HCT116 (cell line): ENCODE data around the gene SLC9A9. TPM values are rescaled to one million over a fixed set of nuclear protein-coding genes. Genes with fewer than 3 reads are reported as not detected.

Experiments used
- ATAC-seq: fragments of 200-7000 bp; cut with Tn5 transposase; 2 replicates; pipeline ENCODE4 v1.9.1; 2020; ENCODE audit warnings: mild to moderate bottlenecking, moderate library complexity
- BruUV-seq: library from RNA; stranded (reverse); fragments of 400-500 nt; replicated peaks from 2 replicates; lab custom pipeline; 2021; lab: Mats Ljungman, UMichigan
- CTCF ChIA-PET: fragments of 300-600 bp; sonication (Branson Sonifier 250); formaldehyde crosslinking; loops from one replicate; lab custom pipeline; 2021; ENCODE audit warnings: antibody characterized with exemption; lab: Charles Lee
- POLR2A ChIA-PET: fragments of 300-600, 350-600 bp; sonication (Branson Sonifier 250); formaldehyde crosslinking; loops from one replicate; lab custom pipeline; 2021; ENCODE audit warnings: antibody characterized with exemption; lab: Charles Lee
- RAD21 ChIA-PET, 2 experiments: fragments of 300-600 bp; sonication (Branson Sonifier 250); formaldehyde crosslinking; loops; one replicate each; lab custom pipeline; 2023; ENCODE audit warnings: low total read pairs in 2 of 2; ENCODE audit not compliant: uncharacterized antibody in 2 of 2, unreplicated experiment in 2 of 2, low non-redundant PET in 1 of 2; lab: Charles Lee
- DNase-seq: peaks from one replicate; pipeline ENCODE4 v3.0.0-alpha.2; 2010; ENCODE audit warnings: low read depth, low spot score
- H2AFZ ChIP-seq: fragments of 200-600 bp; shearing (Covaris generic), sonication (generic); 2 replicates; pipeline ENCODE4 v1.6.1; 2017; ENCODE audit warnings: low read depth, mixed run types, mixed read lengths, antibody characterized with exemption, low read length; ENCODE audit not compliant: poor library complexity, severe bottlenecking
- H3K27ac ChIP-seq: 2 replicates; pipeline ENCODE4 v1.5.1; 2012; ENCODE audit warnings: low read depth, low read length
- H3K27me3 ChIP-seq: fragments of 200-600 bp; sonication (generic); 2 replicates; pipeline ENCODE4 v1.6.1; 2016; ENCODE audit warnings: mixed run types, low read length, mixed read lengths; ENCODE audit not compliant: insufficient read depth
- H3K36me3 ChIP-seq, 2 experiments: fragments of 200-500 bp in 1 of 2; fragments of 200-600 bp in 1 of 2; sonication (Bioruptor generic) in 1 of 2; sonication (generic) in 1 of 2; 2 replicates each; pipeline versions ENCODE4 v1.5.1 to v1.6.1; 2014 to 2016; ENCODE audit warnings: low read length in 2 of 2, inconsistent platforms in 1 of 2, mixed read lengths in 1 of 2, mixed run types in 1 of 2; ENCODE audit not compliant: insufficient read depth in 2 of 2, control insufficient read depth in 1 of 2
- H3K4me1 ChIP-seq, 2 experiments: fragments of 200-600 bp in 1 of 2; sonication (generic) in 1 of 2; 2 replicates each; pipeline versions ENCODE4 v1.5.1 to v1.6.1; 2012 to 2017; ENCODE audit warnings: low read length in 2 of 2, inconsistent platforms in 1 of 2, mild to moderate bottlenecking in 1 of 2, mixed read lengths in 1 of 2, mixed run types in 1 of 2, moderate library complexity in 1 of 2; ENCODE audit not compliant: insufficient read depth in 2 of 2, control insufficient read depth in 1 of 2
- H3K4me2 ChIP-seq: fragments of 200-600 bp; sonication (generic); 2 replicates; pipeline ENCODE4 v1.6.1; 2017; ENCODE audit warnings: mixed run types, low read length, mixed read lengths
- H3K4me3 ChIP-seq, 2 experiments: fragments of 200-600 bp in 1 of 2; sonication (generic) in 1 of 2; replicated peaks in 1 of 2; 2 replicates each; pipeline ENCODE4 v1.5.1; 2011 to 2016; ENCODE audit warnings: low read length in 2 of 2, control low read depth in 1 of 2, low read depth in 1 of 2, mild to moderate bottlenecking in 1 of 2, mixed read lengths in 1 of 2, mixed run types in 1 of 2
- H3K79me2 ChIP-seq: fragments of 200-600 bp; sonication (generic); 2 replicates; pipeline ENCODE4 v1.6.1; 2017; ENCODE audit warnings: mild to moderate bottlenecking, mixed run types, low read length, moderate library complexity, mixed read lengths; ENCODE audit not compliant: insufficient read depth
- H3K9ac ChIP-seq: fragments of 200-600 bp; sonication (generic); 2 replicates; pipeline ENCODE4 v1.6.1; 2016; ENCODE audit warnings: low read length, mixed read lengths
- H3K9me2 ChIP-seq: fragments of 200-600 bp; sonication (generic), shearing (Covaris generic); 2 replicates; pipeline ENCODE4 v1.6.1; 2017; ENCODE audit warnings: mixed run types, mild to moderate bottlenecking, moderate library complexity; ENCODE audit not compliant: insufficient read depth
- H3K9me3 ChIP-seq, 2 experiments: fragments of 200-500 bp in 1 of 2; fragments of 200-600 bp in 1 of 2; sonication (Bioruptor generic) in 1 of 2; sonication (generic) in 1 of 2; 2 replicates each; pipeline ENCODE4 v1.6.1; 2014 to 2017; ENCODE audit warnings: low read length in 2 of 2, mixed read lengths in 2 of 2, inconsistent platforms in 1 of 2, low read depth in 1 of 2, mild to moderate bottlenecking in 1 of 2, mixed run types in 1 of 2, moderate library complexity in 1 of 2; ENCODE audit not compliant: control insufficient read depth in 1 of 2, insufficient read depth in 1 of 2
- H4K20me1 ChIP-seq: fragments of 200-600 bp; sonication (generic), shearing (Covaris generic); 2 replicates; pipeline ENCODE4 v1.6.1; 2017; ENCODE audit warnings: mixed run types, mild to moderate bottlenecking, moderate library complexity; ENCODE audit not compliant: insufficient read depth
- CBX3 ChIP-seq: IDR thresholded peaks from 2 replicates; pipeline ENCODE4 v1.6.1; 2012; ENCODE audit warnings: low read depth
- CEBPB ChIP-seq: IDR thresholded peaks from 2 replicates; pipeline ENCODE4 v1.6.1; 2012; ENCODE audit warnings: low read depth
- CTCF ChIP-seq, 3 experiments: fragments of 200-600 bp in 1 of 3; sonication (generic) in 1 of 3; IDR thresholded peaks in 2 of 3; conservative IDR thresholded peaks in 1 of 3; 2 replicates each; pipeline ENCODE4 v1.5.1; 2012 to 2017; ENCODE audit warnings: low read depth in 2 of 3, low read length in 2 of 3, antibody characterized with exemption in 1 of 3, borderline replicate concordance in 1 of 3, control low read depth in 1 of 3, mild to moderate bottlenecking in 1 of 3, mixed read lengths in 1 of 3, mixed run types in 1 of 3, moderate library complexity in 1 of 3; ENCODE audit not compliant: insufficient read depth in 1 of 3
- ELF1 ChIP-seq: IDR thresholded peaks from 2 replicates; pipeline ENCODE4 v1.6.1; 2012; ENCODE audit warnings: low read depth, borderline replicate concordance
- EZH2 ChIP-seq: fragments of 200-600 bp; sonication (generic); IDR thresholded peaks from 2 replicates; pipeline ENCODE4 v1.6.1; 2017; ENCODE audit warnings: antibody characterized with exemption, mixed run types
- EZH2phosphoT487 ChIP-seq: fragments of 200-600 bp; IDR thresholded peaks from 2 replicates; pipeline ENCODE4 v1.6.1; 2018; ENCODE audit warnings: antibody characterized with exemption, borderline replicate concordance
- POLR2A ChIP-seq: IDR thresholded peaks from 2 replicates; pipeline ENCODE4 v1.7.0; 2011; ENCODE audit warnings: borderline replicate concordance; ENCODE audit not compliant: insufficient read depth, insufficient read length; ENCODE audit errors: extremely low read depth
- POLR2AphosphoS5 ChIP-seq: IDR thresholded peaks from 2 replicates; pipeline ENCODE4 v1.6.1; 2011; ENCODE audit warnings: mild to moderate bottlenecking, low read depth, low read length, moderate library complexity
- RAD21 ChIP-seq: IDR thresholded peaks from 2 replicates; pipeline ENCODE4 v1.6.1; 2012; ENCODE audit warnings: low read depth, mild to moderate bottlenecking
- SIN3A ChIP-seq: IDR thresholded peaks from 2 replicates; pipeline ENCODE4 v1.6.1; 2012; ENCODE audit warnings: low read depth
- SP1 ChIP-seq: IDR thresholded peaks from 2 replicates; pipeline ENCODE4 v1.6.1; 2012; ENCODE audit warnings: low read depth
- TCF7L2 ChIP-seq: IDR thresholded peaks from 2 replicates; pipeline ENCODE4 v1.7.0; 2011; ENCODE audit warnings: borderline replicate concordance, inconsistent platforms; ENCODE audit not compliant: insufficient read depth, insufficient read length; ENCODE audit errors: extremely low read depth
- ZNF274 ChIP-seq: fragments of 200-500 bp; sonication (Bioruptor generic); IDR thresholded peaks from 2 replicates; pipeline ENCODE4 v1.6.1; 2014; ENCODE audit warnings: mild to moderate bottlenecking, low read depth, low read length, inconsistent platforms
- intact Hi-C: fragments of 100-400 bp; cut with micrococcal nuclease; formaldehyde crosslinking; loops from 2 replicates; pipeline ENCODE4 v1.10.0; 2022
- total RNA-seq: library from RNA; stranded (reverse); gene quantifications from one replicate; pipeline ENCODE4 v1.2.1, GENCODE V29; 2021; ENCODE audit not compliant: unreplicated experiment

SLC9A9 gene
- total RNA-seq, 1 experiment from 2014 or later, result 0.20 TPM

DNA sequence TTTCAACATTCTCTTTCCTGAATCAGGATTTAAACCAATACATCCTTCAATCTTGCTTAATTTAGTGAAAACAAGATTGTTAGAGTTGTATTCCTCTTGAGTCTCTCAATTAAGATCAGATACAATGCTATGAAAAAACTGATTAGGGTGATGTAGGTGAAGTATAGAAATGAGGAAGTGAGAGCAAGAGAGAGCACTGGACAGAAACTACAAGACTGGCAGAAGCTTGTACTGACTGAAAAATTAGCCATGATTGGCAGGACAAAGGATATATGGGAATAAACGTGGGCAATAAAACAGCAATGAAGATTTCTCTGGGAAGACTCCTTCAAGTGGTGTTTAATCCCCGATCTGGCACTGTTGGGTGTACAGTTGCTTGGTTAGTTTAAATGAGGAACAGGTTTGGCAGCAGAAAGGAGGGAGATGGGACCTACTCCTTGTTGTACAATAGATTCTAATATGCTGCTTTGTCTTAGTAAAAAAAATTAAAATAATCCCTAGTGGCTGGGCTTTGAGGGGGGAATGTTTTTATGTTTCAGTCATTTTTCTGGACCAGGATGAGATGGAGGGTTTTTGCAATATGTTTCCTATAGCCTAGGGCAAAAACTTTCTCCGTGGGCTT, 252.7 kb downstream of the SLC9A9 start (continued):
- TF ChIP-seq EZH2phosphoT487, result no peak
- TF ChIP-seq POLR2AphosphoS5, result no peak
- no peak for TF ChIP-seq ELF1
- TF ChIP-seq TCF7L2, result no peak

DNA sequence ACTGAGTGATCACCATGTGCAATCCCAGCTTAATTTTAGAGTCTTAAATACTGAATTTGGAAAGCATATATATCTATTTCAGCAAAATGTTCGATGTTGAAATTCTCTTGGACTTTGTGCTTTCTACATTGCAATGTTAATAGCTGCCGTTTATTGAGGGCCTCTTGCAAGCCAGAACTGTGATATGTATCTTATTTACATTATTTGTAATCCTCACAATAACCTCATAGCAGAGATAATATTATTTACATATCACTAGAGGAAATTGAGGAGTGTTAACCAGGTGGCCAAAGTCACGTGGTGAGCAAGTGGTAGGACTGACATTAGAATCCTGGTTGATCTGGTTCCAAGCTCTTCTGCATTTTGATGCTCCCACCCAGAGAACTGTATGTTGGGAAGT, 254.1 kb downstream of the SLC9A9 start:
- intact Hi-C loops, result no loop called here
- POLR2A ChIA-PET, result no interaction called here
- Histone ChIP-seq H3K9me2 (no peaks in the 10 kb centered on the region), H3K27me3 (no peaks in the 10 kb centered on the region), H3K27ac (no peak overlapping the region), H3K4me1 (no peaks in the 10 kb centered on the region), H3K36me3 (no peaks in the 10 kb centered on the region), H3K4me2 (no peak overlapping the region), H2AFZ (no peak overlapping the region), H3K9me3 (no peaks in the 10 kb centered on the region)
- CTCF ChIA-PET, result no interaction called here
- no peak for DNase-seq
- no peak for TF ChIP-seq CTCF (IDR thresholded peaks at IDR 0.05 in 2 of 3, conservative IDR thresholded peaks at IDR 0.05 in 1 of 3; ENCODE audit: borderline replicate concordance in 1 of 3, insufficient read depth in 1 of 3, low read depth in 2 of 3, low read length in 2 of 3)
- no peak for TF ChIP-seq EZH2
- TF ChIP-seq SP1, result no peak
- TF ChIP-seq ZNF274, result no peak
- TF ChIP-seq POLR2A, result no peak
- TF ChIP-seq CBX3, result no peak
- TF ChIP-seq RAD21, result no peak
- TF ChIP-seq SIN3A, result no peak
- no peak for TF ChIP-seq CEBPB
- TF ChIP-seq, all 23 proteins: peak for 0
- no peak for ATAC-seq
- RAD21 ChIA-PET, result no interaction called here
- Histone ChIP-seq H3K79me2 (no peaks in the 10 kb centered on the region), H3K4me3 (no peak overlapping the region), H3K9ac (no peak overlapping the region), H4K20me1 (no peaks in the 10 kb centered on the region)
- BruUV-seq, result no TSS peak
